ENCODE measurements around the gene ABCC6.

- TF ChIP-seq RAD21 (IDR thresholded peaks at IDR 0.05; ENCODE audit: low read depth), result no peak
- no peak for TF ChIP-seq CTCF (IDR thresholded peaks at IDR 0.05 in 2 of 3, conservative IDR thresholded peaks at IDR 0.05 in 1 of 3; ENCODE audit: borderline replicate concordance in 1 of 3, insufficient read depth in 1 of 3, low read depth in 2 of 3, low read length in 2 of 3)
- no peak for TF ChIP-seq REST (IDR thresholded peaks at IDR 0.05; ENCODE audit: low read depth)
- no peak for TF ChIP-seq SRF (IDR thresholded peaks at IDR 0.05; ENCODE audit: low read depth)
- no peak for TF ChIP-seq POLR2A (IDR thresholded peaks at IDR 0.05; ENCODE audit: borderline replicate concordance, extremely low read depth, insufficient read depth, insufficient read length)
- no peak for TF ChIP-seq EZH2 (IDR thresholded peaks at IDR 0.05)
- no peak for TF ChIP-seq SIN3A (IDR thresholded peaks at IDR 0.05; ENCODE audit: low read depth)
- TF ChIP-seq CEBPB (IDR thresholded peaks at IDR 0.05; ENCODE audit: low read depth), result no peak
- no peak for TF ChIP-seq TCF7L2 (IDR thresholded peaks at IDR 0.05; ENCODE audit: borderline replicate concordance, extremely low read depth, insufficient read depth, insufficient read length)
- no peak for TF ChIP-seq MAX (IDR thresholded peaks at IDR 0.05)
- no peak for TF ChIP-seq FOSL1 (IDR thresholded peaks at IDR 0.05; ENCODE audit: low read depth)
- no peak for TF ChIP-seq JUND (IDR thresholded peaks at IDR 0.05)
- no peak for TF ChIP-seq EZH2phosphoT487 (IDR thresholded peaks at IDR 0.05; ENCODE audit: borderline replicate concordance)
Observed at GRCh38 chr16:16144416-16144815, 78.9 kb downstream of the ABCC6 start.

All from HCT116 (cell line).